HG03097 (cell line): ENCODE results near the gene PRPF38A.
A peak's percentile ranks its signal among the peaks of the same experiment; 100 is the strongest.

ENCODE experiments used
- ATAC-seq: cut with Tn5 transposase; IDR thresholded peaks from one replicate; pipeline ENCODE4 v1.9.1; 2021; ENCODE audit not compliant: unreplicated experiment, low FRiP score

The PRPF38A gene

DNA sequence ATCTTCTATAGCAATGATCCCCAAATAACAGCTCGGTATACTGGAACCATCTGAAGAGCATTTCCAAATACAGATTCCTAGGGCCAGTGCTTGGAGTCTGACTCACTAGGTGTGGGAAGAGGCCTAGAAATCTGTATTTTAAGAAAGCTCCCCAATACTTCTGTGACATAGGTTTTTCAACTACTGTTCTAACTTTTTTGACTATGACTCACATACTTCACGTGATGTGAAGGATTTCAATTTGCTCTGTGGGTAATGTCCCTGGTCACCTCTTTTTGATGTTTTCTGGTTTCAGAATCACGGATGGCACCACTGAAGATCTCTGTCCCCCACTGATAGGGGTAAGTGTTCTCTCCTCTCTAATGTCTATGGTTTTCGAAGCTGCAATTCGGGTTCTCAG, 11.2 kb upstream of the PRPF38A start:
- no peak for ATAC-seq

- ATAC-seq: no peak
Observed at GRCh38 chr1:52399629-52400028, 4.8 kb upstream of the PRPF38A start.

DNA sequence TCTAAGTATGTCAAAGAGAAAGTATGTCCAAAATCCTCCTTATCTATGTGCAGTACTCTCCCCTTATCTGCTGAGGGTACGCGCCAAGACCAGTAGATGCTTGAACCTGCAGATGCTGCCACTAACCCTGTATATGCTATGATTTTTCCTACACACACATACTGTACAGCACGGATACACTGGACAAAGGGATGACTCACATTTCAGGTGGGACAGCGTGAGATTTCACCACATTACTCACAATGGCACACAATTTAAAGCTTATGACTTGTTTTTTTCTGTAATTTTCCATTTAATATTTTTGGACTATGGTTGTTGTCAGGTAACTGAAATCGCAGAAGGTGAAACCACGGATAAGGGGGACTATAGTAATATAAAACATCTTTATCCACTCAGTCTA, 4.3 kb upstream of the PRPF38A start:
- ATAC-seq: no peak

DNA sequence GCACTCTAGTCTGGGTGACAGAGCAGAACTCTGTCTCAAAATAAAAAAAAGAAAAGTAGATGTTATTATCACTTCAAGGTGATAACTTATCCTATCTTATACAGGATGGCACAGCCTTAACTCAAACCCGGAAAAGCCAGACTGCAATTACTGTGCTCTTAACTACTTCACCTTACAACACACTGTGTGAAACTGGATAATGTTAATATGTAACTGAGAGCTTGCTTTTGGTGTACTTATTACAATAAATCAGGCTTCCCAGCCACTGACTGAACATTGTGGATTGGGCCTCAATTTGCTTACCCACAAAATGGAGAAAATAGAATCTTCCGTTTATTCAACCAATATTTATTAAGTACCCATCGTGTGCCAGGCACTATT, 1.6 kb upstream of the PRPF38A start:
- ATAC-seq: no peak

DNA sequence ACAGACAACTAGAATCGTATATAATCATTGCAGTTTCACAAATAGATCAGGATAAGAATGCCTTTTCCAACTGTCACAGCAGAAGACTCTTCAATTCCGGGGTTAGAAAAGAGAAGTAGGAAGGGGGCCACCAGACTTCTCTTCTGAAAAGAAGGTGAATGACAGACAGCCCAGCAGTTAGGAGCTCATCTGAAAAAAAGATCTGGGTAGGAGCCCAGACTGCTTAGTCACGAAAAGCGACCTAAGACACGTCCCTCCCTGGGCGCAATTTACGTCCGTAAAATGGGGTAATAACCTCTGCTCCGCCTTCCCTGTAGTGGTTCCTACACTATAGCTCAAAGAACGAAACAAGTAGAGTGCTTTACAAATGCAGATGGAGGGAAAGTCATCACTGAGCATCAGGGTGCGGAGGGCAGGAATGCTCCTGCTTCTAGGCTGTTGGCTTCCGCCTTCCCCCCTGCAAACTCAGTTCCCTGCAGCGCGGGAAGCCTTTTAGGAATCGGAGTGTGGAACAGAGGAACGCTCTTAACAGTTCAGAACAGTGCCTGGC, 761 bp upstream of the PRPF38A start:
- ATAC-seq: peak; percentile 19

- ATAC-seq: no peak
Observed at GRCh38 chr1:52404975-52405338, 555 bp downstream of the PRPF38A start.

DNA sequence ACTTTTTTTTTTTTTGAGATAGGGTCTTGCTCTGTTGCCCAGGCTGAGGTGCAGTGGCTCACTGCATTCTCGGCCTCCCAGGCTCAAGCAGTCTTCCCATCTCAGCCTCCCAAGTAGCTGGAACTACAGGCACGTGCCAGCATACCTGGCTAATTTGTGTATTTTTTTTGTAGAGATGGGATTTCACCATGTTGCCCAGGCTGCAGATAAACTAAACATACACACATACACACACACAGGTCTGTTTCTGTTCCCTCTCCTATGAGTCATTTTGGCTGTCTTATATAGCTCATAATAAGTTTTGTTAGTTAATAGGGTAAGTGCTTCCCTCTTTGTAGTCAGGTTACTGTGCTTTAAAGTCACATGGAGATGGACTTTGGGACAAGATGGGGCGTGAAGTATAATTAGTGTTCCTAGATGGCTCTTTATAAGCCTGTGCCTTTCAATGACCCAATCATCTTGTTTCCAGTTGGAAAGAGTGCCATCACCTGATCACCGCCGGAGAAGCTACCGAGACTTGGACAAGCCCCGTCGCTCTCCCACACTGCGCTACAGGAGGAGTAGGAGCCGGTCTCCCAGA, 9.1 kb downstream of the PRPF38A start:
- ATAC-seq: no peak

DNA sequence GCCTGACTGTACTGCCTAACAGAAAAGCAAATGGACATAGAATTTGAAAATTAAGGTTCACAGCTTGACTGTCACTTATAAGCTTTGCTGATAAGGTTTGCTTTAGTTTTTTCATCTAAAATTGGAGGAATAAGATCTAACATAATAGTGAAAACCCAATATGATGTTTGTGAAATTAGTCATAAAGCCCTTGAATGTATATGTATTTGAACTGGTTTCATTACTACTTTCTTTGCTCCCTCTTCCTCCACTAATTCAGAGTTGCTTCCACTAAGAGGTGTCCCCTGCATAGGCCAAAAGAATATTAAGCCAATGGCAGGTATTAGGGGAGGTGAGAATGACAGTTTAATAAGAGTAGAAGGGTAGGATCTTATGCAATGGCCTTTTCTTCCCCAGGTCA, 10.5 kb downstream of the PRPF38A start:
- ATAC-seq: no peak

GRCh38 chr1:52416811-52417210, 12.4 kb downstream of the PRPF38A start:
- no peak for ATAC-seq

DNA sequence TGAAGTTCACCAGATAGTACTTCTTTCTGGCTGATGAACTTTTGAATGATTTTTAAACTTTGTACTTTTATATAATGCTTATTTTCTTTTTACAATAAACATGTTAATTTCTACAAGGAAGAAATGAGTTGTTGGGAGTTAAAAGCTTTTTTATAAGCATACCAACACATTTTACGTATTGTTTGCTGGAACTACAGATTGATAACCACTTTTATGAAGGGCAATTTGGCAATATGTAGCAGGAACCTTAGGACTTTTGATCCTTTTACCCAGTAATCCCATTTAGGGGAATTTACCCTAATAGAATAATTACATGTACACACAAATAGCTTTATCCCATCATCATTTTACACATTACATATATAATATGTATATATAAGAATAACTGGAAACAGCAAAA, 16.3 kb downstream of the PRPF38A start:
- ATAC-seq: no peak

- no peak for ATAC-seq
Observed at GRCh38 chr1:52423055-52423454, 18.7 kb downstream of the PRPF38A start.

DNA sequence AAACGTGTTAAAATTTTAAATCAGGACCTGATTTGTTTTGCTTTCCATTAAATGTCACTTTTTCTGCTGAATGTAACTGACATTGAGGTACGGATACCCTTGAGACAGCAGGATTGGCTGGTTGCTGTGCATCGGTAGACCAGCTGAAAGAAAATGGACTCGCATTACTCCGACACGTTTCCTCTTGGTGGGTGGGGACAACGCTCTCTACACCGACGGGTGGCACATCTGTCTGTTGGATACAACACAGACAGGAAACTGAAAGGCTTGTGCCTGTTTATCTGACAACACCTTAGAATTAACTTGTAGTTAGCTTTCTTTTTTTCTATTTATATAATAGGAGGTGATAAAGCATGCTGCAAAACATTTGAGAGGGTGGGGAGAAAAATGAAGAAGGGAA, 19.4 kb downstream of the PRPF38A start:
- ATAC-seq: no peak

GRCh38 chr1:52424231-52424636, 19.8 kb downstream of the PRPF38A start:
- no peak for ATAC-seq

GRCh38 chr1:52424813-52425212, 20.4 kb downstream of the PRPF38A start:
- ATAC-seq: no peak

- no peak for ATAC-seq
Observed at GRCh38 chr1:52426371-52426770, 22.0 kb downstream of the PRPF38A start.

DNA sequence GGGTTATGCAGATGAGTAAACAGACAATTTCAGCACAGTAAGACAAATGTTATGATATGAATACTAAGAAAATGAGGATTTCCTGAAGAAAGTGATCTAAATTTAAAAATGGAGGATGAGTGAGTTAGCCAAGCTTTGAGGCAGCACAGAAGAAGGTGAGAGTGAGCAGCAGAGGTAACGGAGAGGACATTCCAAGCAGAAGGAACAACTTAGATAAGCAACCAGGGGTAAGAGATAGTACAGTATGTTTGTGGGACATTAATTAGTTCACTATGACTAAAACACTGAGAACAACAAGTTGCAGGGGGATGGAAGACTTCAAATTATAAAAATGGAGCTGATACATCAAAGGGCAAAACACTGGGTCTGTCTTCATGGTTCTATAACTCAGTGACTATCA, 22.8 kb downstream of the PRPF38A start:
- no peak for ATAC-seq

- ATAC-seq: no peak
Observed at GRCh38 chr1:52432807-52433206, 28.4 kb downstream of the PRPF38A start.

DNA sequence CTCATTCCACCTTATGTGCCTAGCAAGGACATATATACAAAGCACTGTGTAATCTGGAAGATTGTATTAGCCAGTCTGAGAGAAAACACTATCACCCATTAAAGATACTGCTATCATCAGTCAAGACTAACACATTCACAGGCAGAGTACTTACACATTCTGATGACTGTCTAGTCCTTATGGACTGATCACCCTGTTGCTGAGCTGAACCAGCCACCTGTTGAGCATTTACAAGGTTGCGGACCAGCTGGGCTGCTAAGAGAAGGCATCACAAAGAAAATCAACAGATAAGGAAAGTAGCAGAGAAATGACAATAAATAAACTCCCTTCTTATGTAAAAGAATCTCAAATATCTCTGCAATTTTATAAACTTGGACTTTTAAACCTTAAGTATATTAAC, 30.8 kb downstream of the PRPF38A start:
- ATAC-seq: no peak

GRCh38 chr1:52435650-52436049, 31.2 kb downstream of the PRPF38A start:
- ATAC-seq: no peak

GRCh38 chr1:52436817-52437216, 32.4 kb downstream of the PRPF38A start:
- no peak for ATAC-seq

GRCh38 chr1:52439976-52440375, 35.6 kb downstream of the PRPF38A start:
- ATAC-seq: no peak

DNA sequence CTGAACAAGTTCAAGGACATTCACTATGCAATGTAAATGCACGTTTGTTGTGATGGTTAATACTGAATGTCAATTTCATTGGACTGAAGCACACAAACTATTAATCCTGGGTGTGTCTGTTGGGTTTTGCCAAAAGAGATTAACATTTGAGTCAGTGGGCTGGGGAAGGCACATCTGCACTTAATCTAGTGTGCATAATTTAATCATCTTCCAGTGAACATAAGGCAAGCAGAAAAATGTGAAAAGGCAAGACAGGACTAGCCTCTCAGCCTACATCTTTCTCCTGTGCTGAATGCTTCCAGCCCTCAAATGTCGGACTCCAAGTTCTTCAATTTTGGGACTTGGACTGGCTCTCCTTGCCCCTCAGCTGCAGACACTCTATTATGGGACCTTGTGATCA, 40.1 kb downstream of the PRPF38A start:
- ATAC-seq: no peak

- no peak for ATAC-seq
Observed at GRCh38 chr1:52454127-52454526, 49.7 kb downstream of the PRPF38A start.
